Neural crest cell (in vitro differentiated cells): ENCODE results near the gene B4GALT3. TPM values are rescaled to one million over a fixed set of nuclear protein-coding genes. Genes with fewer than 3 reads are reported as not detected.
A peak's percentile ranks its signal among the peaks of the same experiment; 100 is the strongest.

ENCODE experiments used
- DNase-seq: peaks from one replicate; pipeline ENCODE4 v3.0.0; 2021; ENCODE audit warnings: low read depth, mixed read lengths, low spot score
- H3K27ac Mint-ChIP-seq: one replicate; pipeline ENCODE4 v1.8.0; 2021; ENCODE audit warnings: mild to moderate bottlenecking, mixed read lengths; ENCODE audit not compliant: unreplicated experiment
- H3K27me3 Mint-ChIP-seq: 2 replicates; pipeline ENCODE4 v1.8.0; 2021; ENCODE audit warnings: low read depth, mild to moderate bottlenecking, mixed read lengths
- H3K36me3 Mint-ChIP-seq: 2 replicates; pipeline ENCODE4 v1.8.0; 2021; ENCODE audit warnings: low read depth, mild to moderate bottlenecking, mixed read lengths
- H3K4me1 Mint-ChIP-seq: 2 replicates; pipeline ENCODE4 v1.8.0; 2021; ENCODE audit warnings: mixed read lengths
- H3K4me3 Mint-ChIP-seq: one replicate; pipeline ENCODE4 v1.8.0; 2021; ENCODE audit warnings: mild to moderate bottlenecking, mixed read lengths
- H3K9me3 Mint-ChIP-seq: 2 replicates; pipeline ENCODE4 v1.8.0; 2021; ENCODE audit warnings: mixed read lengths
- CTCF ChIP-seq: fragments of 200-600 bp; sonication (generic); conservative IDR thresholded peaks from 2 replicates; pipeline ENCODE4 v1.5.0; 2021; ENCODE audit warnings: antibody characterized with exemption, mild to moderate bottlenecking
- total RNA-seq: library from RNA; stranded (reverse); gene quantifications from 2 replicates; pipeline ENCODE4 v1.2.1, GENCODE V29; 2021

The B4GALT3 gene
- total RNA-seq, 1 donor from 2014 or later: 50.6 TPM

DNA sequence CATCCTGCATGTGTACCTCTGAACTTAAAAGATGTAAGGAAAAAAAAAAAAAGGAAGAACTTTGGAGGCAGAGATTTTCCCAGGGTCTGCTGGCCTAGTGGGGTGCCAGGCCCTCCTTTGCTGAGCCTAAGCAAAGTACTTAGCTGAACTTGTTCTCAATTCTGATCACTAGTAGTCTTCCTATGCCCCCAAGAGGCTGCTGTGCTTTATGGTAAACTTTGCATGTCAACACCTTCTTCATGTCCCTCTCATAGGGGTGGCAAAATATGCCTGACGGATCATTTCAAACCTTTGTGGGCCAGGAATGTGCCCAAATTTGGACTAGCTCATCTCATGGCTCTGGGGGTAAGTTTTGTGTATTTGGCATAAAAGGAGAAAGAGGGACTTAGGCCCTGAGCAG lies 19.4 kb downstream of the B4GALT3 start:
- Mint-ChIP-seq H3K4me3 (peak overlapping the region; percentile 94), H3K27me3 (no peaks in the 10 kb centered on the region), H3K9me3 (no peaks in the 10 kb centered on the region), H3K4me1 (peaks cover 43% of the 10 kb centered on the region), H3K36me3 (peaks cover 3% of the 10 kb centered on the region), H3K27ac (no peak overlapping the region)
- DNase-seq: no peak
- TF ChIP-seq CTCF: no peak

- Mint-ChIP-seq H3K36me3 (peaks cover 3% of the 10 kb centered on the region), H3K27me3 (no peaks in the 10 kb centered on the region), H3K4me1 (peaks cover 28% of the 10 kb centered on the region), H3K4me3 (peak within 1 kb of the TSS; percentile 99), H3K27ac (peak within 1 kb of the TSS; percentile 100), H3K9me3 (no peaks in the 10 kb centered on the region)
- peak; percentile 68 for DNase-seq
- no peak for TF ChIP-seq CTCF
These were observed 23.5 kb downstream of the B4GALT3 start, which contains the start of gene UFC1 for GRCh38 chr1:161153682-161154337. TSS of gene UFC1 (plus strand) at chr1:161153978. CDS start at chr1:161153998, 20 bp downstream.

- no peak for DNase-seq
- Mint-ChIP-seq H3K27me3 (no peaks in the 10 kb centered on the region), H3K4me1 (peaks cover 24% of the 10 kb centered on the region), H3K36me3 (peaks cover 3% of the 10 kb centered on the region), H3K9me3 (no peaks in the 10 kb centered on the region), H3K27ac (peak overlapping the region; percentile 93), H3K4me3 (peak overlapping the region; percentile 99)
- no peak for TF ChIP-seq CTCF
These were observed 24.1 kb downstream of the B4GALT3 start for GRCh38 chr1:161153176-161153575.

GRCh38 chr1:161145832-161146231 lies 31.5 kb downstream of the B4GALT3 start:
- no peak for TF ChIP-seq CTCF
- H3K27ac Mint-ChIP-seq: no peak overlapping the region

DNA sequence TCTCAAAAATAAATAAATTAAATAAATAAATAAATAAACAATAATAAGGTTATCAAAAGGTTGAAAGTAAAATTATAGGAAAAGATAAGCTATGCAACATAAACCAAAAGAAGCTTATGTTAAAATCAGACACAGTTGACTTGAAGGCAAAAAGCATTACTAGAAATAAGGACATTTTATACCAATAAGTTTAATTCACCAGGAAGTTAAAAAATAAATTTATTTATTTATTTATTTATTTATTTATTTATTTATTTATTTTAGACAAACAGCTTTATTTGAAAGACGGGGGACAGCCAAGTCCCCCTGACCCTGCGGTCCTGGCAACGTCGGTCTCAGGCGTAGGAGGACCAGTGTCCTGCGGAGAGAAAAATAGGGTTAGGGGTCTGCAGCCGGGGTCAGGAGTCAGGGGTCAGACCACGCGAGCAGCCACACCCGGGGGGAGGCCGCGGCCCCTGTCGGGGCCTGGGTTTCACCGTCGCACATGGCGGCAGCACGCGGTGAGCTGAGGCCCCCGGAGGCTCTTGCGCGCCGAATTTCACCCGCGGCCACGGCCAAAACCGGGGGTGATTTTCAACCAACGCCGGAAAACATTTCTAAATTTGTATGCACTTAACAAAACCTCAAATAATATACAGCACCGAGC lies 36.4 kb downstream of the B4GALT3 start:
- no peak for DNase-seq
- H3K27ac Mint-ChIP-seq: no peak overlapping the region
- TF ChIP-seq CTCF: no peak
- H3K36me3 Mint-ChIP-seq: no peaks in the 10 kb centered on the region
- no peaks in the 10 kb centered on the region for H3K4me1 Mint-ChIP-seq
- no peaks in the 10 kb centered on the region for H3K27me3 Mint-ChIP-seq
- H3K9me3 Mint-ChIP-seq: no peaks in the 10 kb centered on the region
- H3K4me3 Mint-ChIP-seq: no peak overlapping the region

More at GRCh38 chr1:161145832-161146231, 31.5 kb downstream of the B4GALT3 start:
- Mint-ChIP-seq H3K27me3 (no peaks in the 10 kb centered on the region), H3K9me3 (no peaks in the 10 kb centered on the region), H3K36me3 (no peaks in the 10 kb centered on the region), H3K4me3 (no peak overlapping the region), H3K4me1 (peaks cover 5% of the 10 kb centered on the region)
- no peak for DNase-seq
